Hindlimb muscle (tissue), 1 donor: ENCODE measurements around the gene GPR146. TPM values are rescaled to one million over a fixed set of nuclear protein-coding genes. Genes with fewer than 3 reads are reported as not detected.
"Not testable (repeated sequence)": the region's sequence is repeated elsewhere in the genome, so short reads cannot be mapped to it uniquely, and the experiment has no call there.

ENCODE experiments used
- DNase-seq: peaks from one replicate; pipeline ENCODE4 v3.0.0-alpha.2; 2013
- polyA plus RNA-seq: library from polyadenylated mRNA; unstranded; fragments of 120-200 nt; gene quantifications from one replicate; pipeline ENCODE4 v1.2.1, GENCODE V29; 2013; ENCODE audit not compliant: insufficient read length

Gene GPR146
- polyA plus RNA-seq, 1 donor: 6.2 TPM

DNA sequence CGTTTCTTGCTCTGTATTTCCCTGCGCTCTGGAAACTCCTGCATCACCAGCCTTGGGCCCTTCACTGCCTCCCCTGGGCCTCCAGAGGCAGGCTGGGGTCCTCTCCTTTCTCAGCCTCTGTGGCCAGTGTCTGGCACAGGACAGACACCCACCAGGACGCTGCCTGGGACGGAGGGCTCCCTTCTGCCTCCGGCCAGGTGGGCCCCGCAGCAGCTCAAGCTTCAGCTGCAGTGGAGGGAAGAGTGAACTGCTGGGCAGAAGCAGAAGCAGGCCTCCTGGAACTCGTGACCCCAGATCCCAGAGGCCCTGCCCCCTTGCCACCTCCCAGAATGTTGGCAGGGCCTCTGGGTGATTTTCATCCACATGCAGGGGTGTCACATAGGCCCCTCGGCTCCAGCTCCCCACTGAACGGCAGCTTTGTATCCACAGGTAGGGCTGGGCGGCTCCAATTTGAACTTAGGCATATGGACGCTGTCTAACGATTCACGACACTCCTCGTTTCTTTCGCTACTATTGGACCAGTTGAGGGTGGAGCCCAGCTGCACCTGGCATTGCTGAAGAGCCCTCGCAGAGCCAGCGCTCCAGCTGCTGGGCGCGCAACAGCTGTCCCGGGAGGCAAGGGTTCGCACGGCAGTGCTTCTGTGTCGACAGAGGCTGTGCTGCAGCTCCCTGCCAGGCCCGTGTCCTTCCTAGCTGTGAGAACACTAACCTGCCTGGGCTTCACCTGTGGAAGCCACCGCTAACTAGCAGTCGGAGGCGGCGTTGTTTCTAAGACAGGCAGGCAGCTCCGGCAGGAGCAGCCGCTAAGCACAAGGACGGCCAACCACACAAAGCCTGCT is 18.4 kb upstream of the GPR146 start:
- peak; percentile 38 for DNase-seq

GRCh38 chr7:1026721-1027161 is 17.6 kb upstream of the GPR146 start:
- no peak for DNase-seq

- peak; percentile 56 for DNase-seq
These were observed 16.9 kb upstream of the GPR146 start for GRCh38 chr7:1027242-1028043.

DNA sequence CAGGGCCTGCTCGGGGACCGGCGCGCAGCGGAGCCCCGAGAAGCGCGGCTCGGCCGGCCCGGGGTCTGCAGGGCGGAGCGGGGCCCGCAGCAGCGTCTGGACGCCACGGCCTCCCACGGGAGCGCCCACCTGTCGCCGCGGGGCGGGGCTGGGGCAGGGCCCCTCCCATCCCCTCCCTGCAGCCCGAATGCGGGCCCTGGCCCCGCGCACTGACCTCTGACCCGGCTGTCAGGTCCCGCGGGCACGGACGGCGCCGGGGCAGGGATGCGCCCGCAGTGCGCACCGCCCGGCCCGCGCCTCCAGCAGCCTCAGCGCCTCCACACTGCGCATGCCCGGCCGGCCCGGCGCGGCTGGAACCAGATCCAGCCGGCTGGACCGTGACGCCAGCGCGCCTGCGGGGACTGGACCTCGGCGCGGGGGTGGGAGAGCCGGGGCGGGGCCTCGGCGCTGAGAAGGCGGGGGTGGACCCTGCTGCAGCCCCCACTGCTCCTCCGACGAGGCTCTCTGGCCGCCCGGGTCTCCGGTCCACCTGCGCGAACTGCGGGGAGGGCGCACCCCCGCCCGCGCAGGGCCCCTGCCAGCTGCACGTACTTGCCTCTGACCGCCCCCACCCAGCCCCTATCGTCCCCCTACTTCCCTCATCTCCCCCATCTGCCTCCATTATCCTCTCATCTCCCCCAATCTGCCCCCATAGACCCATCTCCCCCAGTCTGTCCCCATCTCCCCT is 16.1 kb upstream of the GPR146 start:
- peak; percentile 95 for DNase-seq

- DNase-seq: peak; percentile 80
These were observed 15.3 kb upstream of the GPR146 start for GRCh38 chr7:1028775-1029636.

DNA sequence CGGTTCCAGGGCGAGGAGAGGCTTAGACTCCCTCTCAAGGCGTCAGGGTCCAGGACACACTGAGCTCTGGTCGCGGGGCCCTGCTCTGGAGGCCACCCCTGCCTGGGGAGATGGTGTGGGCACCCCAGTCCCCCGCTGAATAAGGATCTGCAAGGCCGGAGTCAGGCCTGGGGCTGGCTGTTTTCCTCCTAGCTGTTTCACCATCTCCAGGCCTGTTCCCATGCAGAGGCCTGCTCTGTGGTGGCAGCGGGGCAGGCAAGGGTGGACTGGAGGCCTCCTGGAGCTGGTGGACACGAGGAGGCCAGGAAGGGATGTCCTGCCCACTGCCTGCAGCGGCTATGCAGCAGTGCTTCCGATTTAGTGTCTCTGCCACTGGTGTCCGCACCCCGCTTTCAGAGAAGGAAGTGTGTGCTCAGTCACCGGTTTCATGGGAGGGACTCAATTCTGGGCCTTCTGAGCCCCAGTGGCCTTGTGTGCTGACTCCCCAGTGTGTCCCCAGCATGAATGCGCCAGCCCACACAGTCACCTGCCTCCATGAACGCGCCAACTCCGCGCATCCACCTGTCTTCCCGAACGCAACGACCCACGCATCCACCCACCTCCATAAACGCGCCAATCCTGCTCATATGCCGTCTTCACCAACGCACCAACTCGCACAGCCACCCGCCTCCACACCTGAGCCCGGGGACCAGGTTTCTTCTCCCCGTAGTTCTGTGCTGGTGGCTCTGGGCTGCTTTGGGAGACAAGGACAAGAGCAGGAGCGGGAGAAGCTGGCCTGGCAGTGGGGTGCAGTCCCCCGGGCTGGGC is 14.5 kb upstream of the GPR146 start:
- no peak for DNase-seq

GRCh38 chr7:1030444-1031070 is 13.8 kb upstream of the GPR146 start:
- DNase-seq: no peak

DNA sequence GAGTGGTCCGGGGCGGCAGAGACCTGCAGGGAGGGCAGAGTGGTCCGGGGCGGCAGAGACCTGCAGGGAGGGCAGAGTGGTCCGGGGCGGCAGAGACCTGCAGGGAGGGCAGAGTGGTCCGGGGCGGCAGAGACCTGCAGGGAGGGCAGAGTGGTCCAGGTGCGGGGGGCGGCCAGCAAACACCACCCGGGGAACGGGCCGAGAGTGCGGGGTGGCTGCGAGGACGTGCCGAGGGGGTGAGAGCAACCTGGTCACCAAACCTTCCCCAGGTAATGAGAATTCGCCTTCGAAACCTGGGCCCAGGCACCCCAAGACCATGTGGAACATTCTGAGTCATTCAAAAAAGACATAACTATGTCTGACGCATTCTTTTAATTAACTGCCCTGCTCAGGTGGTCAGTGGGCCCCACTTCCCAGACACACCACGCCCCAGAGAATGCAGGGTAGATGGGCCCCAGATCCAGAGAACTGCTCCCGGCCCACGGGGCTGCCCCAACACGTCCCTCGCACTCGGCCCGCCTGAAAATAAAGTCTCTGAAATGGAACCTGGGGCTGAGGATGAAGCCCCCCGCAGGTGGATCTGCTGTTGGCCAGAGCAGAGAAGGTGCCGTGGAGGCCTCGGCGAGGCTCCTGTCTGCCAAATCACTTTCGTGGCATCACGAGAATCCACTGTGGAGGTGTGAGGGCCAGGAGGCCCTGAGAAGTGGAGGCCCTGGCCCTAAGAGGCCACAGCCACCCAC is 12.5 kb upstream of the GPR146 start:
- no peak for DNase-seq

DNA sequence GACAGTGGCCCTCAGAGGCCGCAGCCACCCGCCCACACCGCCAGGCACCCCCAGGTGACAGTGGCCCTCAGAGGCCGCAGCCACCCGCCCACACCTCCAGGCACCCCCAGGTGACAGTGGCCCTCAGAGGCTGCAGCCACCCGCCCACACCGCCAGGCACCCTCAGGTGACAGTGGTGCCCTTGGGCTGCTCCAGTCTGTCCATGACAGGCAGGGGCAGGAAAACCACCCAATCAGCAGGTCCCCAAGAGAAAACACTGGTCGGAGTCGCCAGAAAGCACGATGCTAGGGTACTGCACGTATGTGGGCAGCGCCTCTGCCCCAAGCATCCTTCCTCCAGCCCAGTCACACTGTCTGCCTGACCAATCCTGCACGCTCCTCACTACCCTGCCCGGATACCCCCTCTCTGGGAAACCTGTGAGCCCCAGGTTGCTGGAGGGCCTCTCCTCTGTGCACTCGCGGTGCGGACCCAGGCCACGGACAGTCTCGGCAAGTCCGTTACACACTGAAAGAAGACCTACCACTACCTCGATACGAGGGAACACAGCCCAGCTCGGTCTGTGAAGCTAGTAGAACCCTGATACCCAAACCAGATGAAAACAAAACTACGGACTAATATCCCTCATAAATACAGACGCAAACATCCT is 11.7 kb upstream of the GPR146 start:
- DNase-seq: no peak

DNA sequence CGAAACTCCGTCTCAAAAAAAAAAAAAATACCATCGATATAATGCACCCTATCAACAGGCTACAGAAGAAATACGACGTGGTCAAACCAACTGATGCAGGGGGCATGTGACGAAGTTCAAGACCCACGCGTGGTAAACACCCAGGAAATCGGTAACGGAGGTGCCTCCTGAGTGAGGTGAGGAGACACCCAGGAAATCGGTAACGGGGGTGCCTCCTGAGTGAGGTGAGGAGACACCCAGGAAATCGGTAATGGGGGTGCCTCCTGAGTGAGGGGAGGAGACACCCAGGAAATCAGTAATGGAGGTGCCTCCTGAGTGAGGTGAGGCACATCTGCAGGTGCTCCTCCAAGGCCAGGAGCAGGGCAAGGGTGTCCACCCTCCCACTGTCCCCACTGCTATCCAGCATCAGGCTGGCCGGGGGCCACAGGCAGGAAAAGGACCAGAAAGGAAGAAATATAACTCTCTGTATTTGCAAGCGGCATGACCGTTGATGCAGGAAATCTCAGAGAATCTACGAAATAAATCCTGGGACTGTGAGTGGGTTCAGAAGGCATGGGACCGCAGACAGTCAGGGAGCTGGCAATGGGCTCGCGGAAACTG is 10.7 kb upstream of the GPR146 start:
- DNase-seq: no peak

DNA sequence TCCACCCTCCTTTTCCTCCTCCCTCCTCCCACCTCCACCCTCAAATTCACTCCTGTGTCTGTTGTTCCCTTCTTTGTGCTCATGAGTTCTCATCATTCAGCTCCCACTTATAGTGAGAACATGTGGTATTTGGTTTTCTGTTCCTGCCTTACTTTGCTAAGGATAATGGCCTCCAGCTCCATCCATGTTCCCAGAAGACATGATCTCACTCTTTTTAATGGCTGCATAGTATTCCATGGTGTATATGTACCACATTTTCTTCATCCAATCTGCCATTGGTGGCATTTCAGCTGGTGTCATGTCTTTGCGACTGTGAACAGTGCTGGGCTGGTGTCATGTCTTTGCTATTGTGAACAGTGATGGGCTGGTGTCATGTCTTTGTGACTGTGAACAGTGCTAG is 9.6 kb upstream of the GPR146 start:
- not testable (repeated sequence) for DNase-seq

GRCh38 chr7:1036164-1036928 is 8.0 kb upstream of the GPR146 start:
- not testable (repeated sequence) for DNase-seq

DNA sequence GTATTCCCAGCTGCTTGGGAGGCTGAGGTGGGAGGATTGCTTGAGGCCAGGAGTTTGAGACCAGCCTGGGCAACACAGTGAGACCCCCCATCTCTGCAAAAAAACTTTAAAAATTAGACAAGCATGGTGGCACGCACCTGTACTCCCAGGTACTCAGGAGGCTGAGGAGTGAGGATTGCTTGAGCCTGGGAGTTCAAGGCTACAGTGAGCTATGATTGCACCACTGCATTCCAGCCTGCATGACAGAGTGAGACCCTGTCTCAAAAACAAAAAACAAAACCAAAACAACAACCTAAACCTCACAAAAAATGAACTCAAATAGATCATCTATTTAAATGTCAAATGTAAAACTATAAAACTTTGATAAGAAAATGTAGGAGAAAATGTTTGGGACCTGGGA is 4.1 kb upstream of the GPR146 start:
- DNase-seq: not testable (repeated sequence)

DNA sequence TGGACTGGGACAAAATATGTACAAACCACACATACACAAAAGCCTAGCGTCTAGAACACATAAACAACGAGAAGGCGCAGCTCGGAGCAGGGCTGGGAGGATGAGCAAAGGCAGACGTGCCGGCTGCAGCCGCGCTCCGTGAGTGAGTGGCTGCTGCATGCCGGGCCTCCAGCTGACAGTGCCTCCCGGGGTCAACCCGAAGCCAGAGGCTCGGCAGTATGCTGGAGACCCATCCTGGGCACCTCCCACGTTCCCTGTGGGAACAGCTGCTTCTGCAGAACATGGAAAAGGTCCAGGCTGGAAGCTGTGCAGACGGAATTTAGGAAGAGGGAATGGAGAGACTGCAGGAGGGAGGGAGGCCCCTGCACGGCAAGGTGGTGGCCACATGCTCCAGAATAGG is 3.6 kb upstream of the GPR146 start:
- DNase-seq: peak; percentile 71

DNA sequence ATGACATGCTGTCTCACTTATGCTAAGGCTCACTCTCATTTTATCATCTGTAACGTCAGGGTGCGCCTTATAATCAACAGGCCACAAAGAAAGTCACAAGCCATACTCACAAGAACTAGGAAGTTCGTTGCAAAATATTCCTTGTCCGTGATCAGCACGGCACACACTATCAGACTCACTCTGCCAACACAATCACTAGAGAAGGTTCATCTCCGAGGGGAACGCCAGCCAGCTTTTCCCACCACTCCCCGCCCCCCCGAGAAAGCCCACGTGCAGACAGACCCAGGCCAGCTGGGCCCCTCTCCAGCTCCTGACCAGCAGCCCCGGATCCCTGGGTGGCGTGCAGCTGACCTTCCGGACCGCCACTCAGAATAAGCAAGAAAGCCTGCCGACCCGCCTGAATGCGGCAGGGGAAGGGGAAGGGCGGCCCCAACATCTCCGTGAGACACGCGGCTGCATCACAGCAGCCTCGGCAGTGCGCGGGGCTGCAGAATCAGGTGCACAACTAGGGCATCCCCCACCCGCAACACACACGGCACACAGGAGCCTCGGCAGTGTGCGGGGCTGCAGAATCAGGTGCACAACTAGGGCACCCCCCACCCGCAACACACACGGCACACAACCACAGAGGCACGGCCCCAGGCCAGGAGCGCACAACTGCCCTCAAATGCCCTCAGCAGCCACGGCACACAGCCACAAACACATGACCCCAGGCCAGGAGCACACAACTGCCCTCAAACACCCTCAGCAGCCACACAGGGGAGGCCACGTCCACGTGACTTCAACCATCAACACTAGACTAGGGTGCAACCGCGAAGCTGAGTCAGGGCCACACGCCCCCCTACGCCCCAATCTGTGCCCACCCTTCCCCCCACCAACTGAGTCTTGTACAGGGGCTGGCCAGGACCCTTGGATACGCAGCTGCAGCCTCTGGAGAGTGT is 2.5 kb upstream of the GPR146 start:
- no peak for DNase-seq

- no peak for DNase-seq
These were observed 1.9 kb upstream of the GPR146 start for GRCh38 chr7:1042492-1042833.

DNA sequence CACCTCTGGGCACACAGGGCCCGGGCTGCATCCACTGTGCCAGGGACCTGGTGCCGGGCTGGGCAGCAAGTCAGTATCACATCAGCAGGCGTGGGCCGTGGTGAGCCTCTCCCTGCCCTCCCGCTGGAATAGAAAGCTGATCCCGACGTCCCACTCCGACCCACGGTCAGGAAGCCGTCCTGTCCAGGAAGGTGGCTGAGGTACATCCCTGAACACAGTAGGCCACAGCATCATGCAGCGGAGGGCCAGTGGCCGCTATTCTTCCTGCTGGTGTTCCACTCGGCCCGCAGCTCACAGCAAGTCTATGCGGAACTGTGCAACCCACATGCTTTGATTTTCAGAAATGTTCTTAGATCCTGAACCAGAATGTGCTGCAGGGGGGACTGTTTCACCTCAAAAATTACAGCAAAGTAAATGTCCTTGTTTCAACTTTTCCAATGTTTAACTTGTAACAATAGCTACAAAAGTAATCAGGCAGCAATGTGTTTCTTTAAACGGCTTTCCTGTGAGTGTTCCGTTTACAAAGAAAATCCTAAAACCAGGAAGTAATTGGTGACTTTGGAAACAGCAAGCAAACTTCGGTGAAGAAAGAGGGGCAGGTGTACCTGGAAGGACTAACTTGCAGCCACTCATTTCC is 676 bp upstream of the GPR146 start:
- DNase-seq: no peak
